ENCODE data around the gene NWD2.

The NWD2 gene

GRCh38 chr4:37441231-37442061, 196.9 kb downstream of the NWD2 start:
- no peak for DNase-seq (ENCODE audit: low read depth in 2 of 2)

- no peak for DNase-seq (ENCODE audit: low read depth in 2 of 2)
Observed at GRCh38 chr4:37442062-37442323, 197.4 kb downstream of the NWD2 start.

GRCh38 chr4:37443137-37443536, 198.6 kb downstream of the NWD2 start:
- DNase-seq (ENCODE audit: low read depth in 2 of 2) = no peak

GRCh38 chr4:37445023-37445422, 200.5 kb downstream of the NWD2 start:
- DNase-seq (ENCODE audit: low read depth in 2 of 2) = no peak

- no peak for DNase-seq (ENCODE audit: low read depth in 2 of 2)
Observed at GRCh38 chr4:37446016-37446415, 201.5 kb downstream of the NWD2 start.

GRCh38 chr4:37447886-37448285, 203.3 kb downstream of the NWD2 start:
- no peak for DNase-seq (ENCODE audit: low read depth in 2 of 2)

- DNase-seq (ENCODE audit: low read depth in 2 of 2) = no peak
Observed at GRCh38 chr4:37450309-37450708, 205.8 kb downstream of the NWD2 start.

- DNase-seq (ENCODE audit: low read depth in 2 of 2) = no peak
Observed at GRCh38 chr4:37450911-37451310, 206.4 kb downstream of the NWD2 start.

GRCh38 chr4:37451656-37452055, 207.1 kb downstream of the NWD2 start:
- DNase-seq (ENCODE audit: low read depth in 2 of 2) = no peak

GRCh38 chr4:37452952-37453280, 208.4 kb downstream of the NWD2 start:
- no peak for DNase-seq (ENCODE audit: low read depth in 2 of 2)

GRCh38 chr4:37453281-37453998, 208.9 kb downstream of the NWD2 start:
- DNase-seq (ENCODE audit: low read depth in 2 of 2) = peak in 1 of 2 donors; percentile 7

GRCh38 chr4:37453999-37454800, 209.7 kb downstream of the NWD2 start:
- DNase-seq (ENCODE audit: low read depth in 2 of 2) = no peak

GRCh38 chr4:37455301-37456131, 211.0 kb downstream of the NWD2 start:
- DNase-seq (ENCODE audit: low read depth in 2 of 2) = no peak

- no peak for DNase-seq (ENCODE audit: low read depth in 2 of 2)
Observed at GRCh38 chr4:37461801-37462200, 217.3 kb downstream of the NWD2 start.

GRCh38 chr4:37463033-37463856, 218.7 kb downstream of the NWD2 start:
- no peak for DNase-seq (ENCODE audit: low read depth in 2 of 2)

- no peak for DNase-seq (ENCODE audit: low read depth in 2 of 2)
Observed at GRCh38 chr4:37464373-37465128, 220.0 kb downstream of the NWD2 start.

GRCh38 chr4:37465296-37465695, 220.8 kb downstream of the NWD2 start:
- no peak for DNase-seq (ENCODE audit: low read depth in 2 of 2)

GRCh38 chr4:37465845-37466244, 221.3 kb downstream of the NWD2 start:
- DNase-seq (ENCODE audit: low read depth in 2 of 2) = no peak

- DNase-seq (ENCODE audit: low read depth in 2 of 2) = no peak
Observed at GRCh38 chr4:37467223-37467622, 222.7 kb downstream of the NWD2 start.

GRCh38 chr4:37467824-37468223, 223.3 kb downstream of the NWD2 start:
- DNase-seq (ENCODE audit: low read depth in 2 of 2) = no peak

All from stimulated activated CD8-positive, alpha-beta memory T cell treated with anti-CD3 and anti-CD28 coated beads, Interleukin-15, amount 100 ng/mL, for 4 hours (primary cell).